Panc1 (cell line): ENCODE results near the gene SLC16A11. TPM values are rescaled to one million over a fixed set of nuclear protein-coding genes. Genes with fewer than 3 reads are reported as not detected.

Experiments
- ATAC-seq: fragments of 200-7000 bp; cut with Tn5 transposase; 2 replicates; pipeline ENCODE4 v1.9.1; 2020; ENCODE audit warnings: mild to moderate bottlenecking, moderate library complexity
- BruUV-seq: library from RNA; stranded (reverse); fragments of 400-500 nt; replicated peaks from 2 replicates; lab custom pipeline; 2021; lab: Mats Ljungman, UMichigan
- CTCF ChIA-PET: fragments of 300-600 bp; sonication (Branson Sonifier 250); formaldehyde crosslinking; loops from one replicate; lab custom pipeline; 2022; ENCODE audit warnings: antibody characterized with exemption; lab: Charles Lee
- POLR2A ChIA-PET: fragments of 300-600 bp; sonication (Branson Sonifier 250); formaldehyde crosslinking; loops from one replicate; lab custom pipeline; 2022; ENCODE audit warnings: antibody characterized with exemption; lab: Charles Lee
- DNase-seq: peaks from one replicate; pipeline ENCODE4 v3.0.0-alpha.2; 2010; ENCODE audit warnings: low read depth, low spot score
- H3K27ac ChIP-seq: 2 replicates; pipeline ENCODE4 v1.5.1; 2011; ENCODE audit warnings: mild to moderate bottlenecking, low read length, inconsistent platforms
- H3K27me3 ChIP-seq: fragments of 200-500 bp; sonication (Bioruptor generic); 2 replicates; pipeline ENCODE4 v1.6.0; 2014; ENCODE audit warnings: low read length, inconsistent platforms; ENCODE audit not compliant: control insufficient read depth, insufficient read depth
- H3K36me3 ChIP-seq: fragments of 200-500 bp; sonication (Bioruptor generic); 2 replicates; pipeline ENCODE4 v1.5.1; 2014; ENCODE audit warnings: inconsistent platforms, mild to moderate bottlenecking, low read length, moderate library complexity; ENCODE audit not compliant: control insufficient read depth, insufficient read depth
- H3K4me1 ChIP-seq: 2 replicates; pipeline ENCODE4 v1.5.1; 2011; ENCODE audit warnings: inconsistent platforms, mild to moderate bottlenecking, low read length, moderate library complexity; ENCODE audit not compliant: control insufficient read depth, insufficient read depth
- H3K4me3 ChIP-seq, 2 experiments: 2 replicates each; pipeline ENCODE4 v1.5.1; 2011 to 2012; ENCODE audit warnings: low read depth in 2 of 2, low read length in 2 of 2, mild to moderate bottlenecking in 2 of 2, inconsistent platforms in 1 of 2, moderate library complexity in 1 of 2
- H3K9me3 ChIP-seq: fragments of 200-500 bp; sonication (Bioruptor generic); 2 replicates; pipeline ENCODE4 v1.5.1; 2014; ENCODE audit warnings: low read depth, mild to moderate bottlenecking, inconsistent platforms, low read length, moderate library complexity; ENCODE audit not compliant: control insufficient read depth, insufficient read depth
- CTCF ChIP-seq: fragments of 450-650 bp; IDR thresholded peaks from 2 replicates; pipeline ENCODE4 v1.5.1; 2017; ENCODE audit warnings: mild to moderate bottlenecking
- POLR2AphosphoS5 ChIP-seq: IDR thresholded peaks from 2 replicates; pipeline ENCODE4 v1.6.1; 2012; ENCODE audit warnings: mild to moderate bottlenecking, low read depth, low read length, moderate library complexity
- REST ChIP-seq, 2 experiments: IDR thresholded peaks; 2 replicates each; pipeline ENCODE4 v1.6.1; 2011 to 2012; ENCODE audit warnings: low read depth in 2 of 2, control low read depth in 1 of 2, low read length in 1 of 2, mild to moderate bottlenecking in 1 of 2, moderate library complexity in 1 of 2; ENCODE audit not compliant: insufficient read depth in 1 of 2
- SIN3A ChIP-seq: IDR thresholded peaks from 2 replicates; pipeline ENCODE4 v1.6.1; 2012; ENCODE audit warnings: low read depth, mild to moderate bottlenecking, low read length, moderate library complexity, borderline replicate concordance; ENCODE audit not compliant: insufficient read depth
- TCF7L2 ChIP-seq: IDR thresholded peaks from 2 replicates; pipeline ENCODE4 v1.6.1; 2011; ENCODE audit warnings: mild to moderate bottlenecking, low read depth, low read length, inconsistent platforms
- in situ Hi-C: cut with HindIII; loops from 2 replicates; pipeline ENCODE4 v1.10.0; 2016; ENCODE audit warnings: low sequenced_read_pairs, low pct_unique_long_range_greater_than_20kb
- intact Hi-C: fragments of 100-400 bp; cut with micrococcal nuclease; formaldehyde crosslinking; loops from one replicate; pipeline ENCODE4 v1.10.0; 2022; ENCODE audit not compliant: unreplicated experiment
- total RNA-seq: library from RNA; stranded (reverse); gene quantifications from one replicate; pipeline ENCODE4 v1.2.1, GENCODE V29; 2021; ENCODE audit not compliant: unreplicated experiment

Gene SLC16A11
- total RNA-seq, 1 experiment from 2014 or later = not detected

- H3K4me1 ChIP-seq = peaks cover 13% of the 10 kb centered on the region; the same call in 1 of the 2 replicates
- H3K36me3 ChIP-seq = no peaks in the 10 kb centered on the region
- no peak for DNase-seq
- TF ChIP-seq POLR2AphosphoS5 = no peak
- TF ChIP-seq TCF7L2 = no peak
- TF ChIP-seq REST (IDR thresholded peaks at IDR 0.05; ENCODE audit: insufficient read depth in 1 of 2, low read depth in 2 of 2, low read length in 1 of 2) = no peak
- no peak for TF ChIP-seq SIN3A
- TF ChIP-seq CTCF = no peak
- ChIA-PET POLR2A (no interaction called here), CTCF (no interaction called here)
- no peaks in the 10 kb centered on the region for H3K27me3 ChIP-seq
- no peak overlapping the region for H3K4me3 ChIP-seq
- intact Hi-C loops (no loop called here), in situ Hi-C loops (no loop called here)
- no peak overlapping the region for H3K27ac ChIP-seq
- BruUV-seq = no TSS peak
- no peaks in the 10 kb centered on the region for H3K9me3 ChIP-seq
- no peak for ATAC-seq
Measured at GRCh38 chr17:7063518-7064094, 19.7 kb upstream of the SLC16A11 start.

- intact Hi-C loops (no loop called here), in situ Hi-C loops (no loop called here)
- no TSS peak for BruUV-seq
- CTCF ChIA-PET = no interaction called here
- peak; percentile 99 for DNase-seq
- Histone ChIP-seq H3K9me3 (no peaks in the 10 kb centered on the region), H3K36me3 (no peaks in the 10 kb centered on the region), H3K27ac (peak overlapping the region; percentile 61), H3K27me3 (no peaks in the 10 kb centered on the region), H3K4me3 (peak overlapping the region in 1 of 2 experiments; percentile 20; a peak in 2 of 4 replicates), H3K4me1 (peaks cover 16% of the 10 kb centered on the region; the same call in 1 of the 2 replicates)
- peak; percentile 90 for ATAC-seq
- no peak for TF ChIP-seq REST (IDR thresholded peaks at IDR 0.05; ENCODE audit: insufficient read depth in 1 of 2, low read depth in 2 of 2, low read length in 1 of 2)
- TF ChIP-seq SIN3A = no peak
- TF ChIP-seq POLR2AphosphoS5 = no peak
- peak; percentile 77 for TF ChIP-seq TCF7L2
- POLR2A ChIA-PET = no interaction called here
Measured at GRCh38 chr17:7060165-7060891, 16.4 kb upstream of the SLC16A11 start.
